Activated B cell treated with CpG ODN at 0.5 μM for 24 hours (primary cell): ENCODE data around the gene PPM1H. TPM values are rescaled to one million over a fixed set of nuclear protein-coding genes. Genes with fewer than 3 reads are reported as not detected.

Experiments
- ATAC-seq: fragments of 200-7000 bp; cut with Tn5 transposase; one replicate; pipeline ENCODE4 v1.10.0; 2021; ENCODE audit warnings: low read depth, mild to moderate bottlenecking, moderate library complexity
- CTCF ChIA-PET: fragments of 350-600 bp; sonication (Branson Sonifier 250); formaldehyde crosslinking; loops from one replicate; lab custom pipeline; 2021; ENCODE audit warnings: antibody characterized with exemption; lab: Charles Lee
- POLR2A ChIA-PET: fragments of 350-600 bp; sonication (Branson Sonifier 250); formaldehyde crosslinking; loops from one replicate; lab custom pipeline; 2021; ENCODE audit warnings: antibody characterized with exemption; lab: Charles Lee
- DNase-seq: peaks from one replicate; pipeline ENCODE4 v3.0.0; 2022
- H3K27ac Mint-ChIP-seq: one replicate; pipeline ENCODE4 v1.8.0; 2020; ENCODE audit warnings: mixed read lengths
- H3K27me3 Mint-ChIP-seq: one replicate; pipeline ENCODE4 v1.8.0; 2021; ENCODE audit warnings: mixed read lengths
- H3K36me3 Mint-ChIP-seq: one replicate; pipeline ENCODE4 v1.8.0; 2021; ENCODE audit warnings: low read depth, mixed read lengths
- H3K4me1 Mint-ChIP-seq: one replicate; pipeline ENCODE4 v1.8.0; 2021; ENCODE audit warnings: mixed read lengths
- H3K4me3 Mint-ChIP-seq: one replicate; pipeline ENCODE4 v1.8.0; 2020; ENCODE audit warnings: mild to moderate bottlenecking, mixed read lengths
- H3K9me3 Mint-ChIP-seq: one replicate; pipeline ENCODE4 v1.8.0; 2020; ENCODE audit warnings: mixed read lengths
- CTCF ChIP-seq: fragments of 200-600 bp; IDR thresholded peaks from one replicate; pipeline ENCODE4 v1.8.0; 2022; ENCODE audit warnings: antibody characterized with exemption, mild to moderate bottlenecking
- intact Hi-C: fragments of 100-400 bp; cut with micrococcal nuclease; formaldehyde crosslinking; loops from one replicate; pipeline ENCODE4 v1.15.1; 2024
- total RNA-seq: library from RNA; stranded (reverse); gene quantifications from 2 replicates; pipeline ENCODE4 v1.2.3, GENCODE V29; 2022

The PPM1H gene
- total RNA-seq, 1 donor from 2014 or later, result not detected

GRCh38 chr12:62789851-62790250 is 145.1 kb downstream of the PPM1H start:
- intact Hi-C loops, result loop anchor here (10.0 kb wide), 1 partner anchor 525 kb away; the partner anchor contains the start of gene USP15
- TF ChIP-seq CTCF, result no peak

GRCh38 chr12:62787611-62788010 is 147.3 kb downstream of the PPM1H start:
- no peak for ATAC-seq
- Mint-ChIP-seq H3K4me1 (no peaks in the 10 kb centered on the region), H3K9me3 (no peaks in the 10 kb centered on the region)

More at GRCh38 chr12:62789851-62790250, 145.1 kb downstream of the PPM1H start:
- ChIA-PET POLR2A (interaction anchor here (1.3 kb wide), 1 partner anchor 187 kb away, joined by 4 read pairs; no protein-coding TSS in a partner anchor), CTCF (interaction anchor here (1.2 to 3.1 kb wide), 3 partner anchors 187 to 212 kb away, joined by 4 to 23 read pairs (median 6); no protein-coding TSS in a partner anchor)
- Mint-ChIP-seq H3K27ac (no peak overlapping the region), H3K27me3 (peaks cover 2% of the 10 kb centered on the region), H3K36me3 (no peaks in the 10 kb centered on the region), H3K9me3 (no peaks in the 10 kb centered on the region), H3K4me1 (no peaks in the 10 kb centered on the region), H3K4me3 (no peak overlapping the region)
- ATAC-seq, result no peak
- no peak for DNase-seq

GRCh38 chr12:62787023-62787422 is 147.9 kb downstream of the PPM1H start:
- no peak for TF ChIP-seq CTCF
- Mint-ChIP-seq H3K4me3 (no peak overlapping the region), H3K27ac (no peak overlapping the region), H3K27me3 (peaks cover 4% of the 10 kb centered on the region), H3K4me1 (no peaks in the 10 kb centered on the region), H3K9me3 (no peaks in the 10 kb centered on the region), H3K36me3 (no peaks in the 10 kb centered on the region)
- no peak for DNase-seq
- no peak for ATAC-seq
- CTCF ChIA-PET, result interaction anchor here (1.8 kb wide), 1 partner anchor 349 kb away, joined by 4 read pairs; no protein-coding TSS in a partner anchor
- POLR2A ChIA-PET, result no interaction called here
- intact Hi-C loops, result no loop called here

More at GRCh38 chr12:62787611-62788010, 147.3 kb downstream of the PPM1H start:
- Mint-ChIP-seq H3K36me3 (no peaks in the 10 kb centered on the region), H3K27ac (no peak overlapping the region), H3K4me3 (no peak overlapping the region), H3K27me3 (peaks cover 4% of the 10 kb centered on the region)
- intact Hi-C loops, result no loop called here
- ChIA-PET POLR2A (no interaction called here), CTCF (interaction anchor here (1.6 to 1.8 kb wide), 3 partner anchors 11 to 349 kb away, joined by 4 to 6 read pairs (median 5); no protein-coding TSS in a partner anchor)
- DNase-seq, result no peak
- no peak for TF ChIP-seq CTCF

GRCh38 chr12:62785941-62786559 is 148.9 kb downstream of the PPM1H start:
- intact Hi-C loops, result no loop called here
- no peaks in the 10 kb centered on the region for H3K4me1 Mint-ChIP-seq
- no peak overlapping the region for H3K27ac Mint-ChIP-seq
- ATAC-seq (no peak), DNase-seq (no peak)
- H3K36me3 Mint-ChIP-seq, result no peaks in the 10 kb centered on the region
- no peaks in the 10 kb centered on the region for H3K9me3 Mint-ChIP-seq
- no peak for TF ChIP-seq CTCF
- ChIA-PET POLR2A (no interaction called here), CTCF (interaction anchor here (0.6 kb wide), 1 partner anchor 8 kb away, joined by 3 read pairs; no protein-coding TSS in a partner anchor)
- H3K27me3 Mint-ChIP-seq, result peaks cover 4% of the 10 kb centered on the region
- no peak overlapping the region for H3K4me3 Mint-ChIP-seq

- no peaks in the 10 kb centered on the region for H3K4me1 Mint-ChIP-seq
- POLR2A ChIA-PET, result no interaction called here
Measured at GRCh38 chr12:62784576-62784975, 150.4 kb downstream of the PPM1H start.

More at GRCh38 chr12:62784576-62784975, 150.4 kb downstream of the PPM1H start:
- peaks cover 4% of the 10 kb centered on the region for H3K27me3 Mint-ChIP-seq
- TF ChIP-seq CTCF, result no peak
- intact Hi-C loops, result no loop called here
- H3K36me3 Mint-ChIP-seq, result no peaks in the 10 kb centered on the region
- ATAC-seq (no peak), DNase-seq (no peak)
- no peak overlapping the region for H3K27ac Mint-ChIP-seq
- CTCF ChIA-PET, result interaction anchor here (1.2 to 1.9 kb wide), 3 partner anchors 9 to 346 kb away, joined by 3 to 8 read pairs (median 4); no protein-coding TSS in a partner anchor
- H3K9me3 Mint-ChIP-seq, result no peaks in the 10 kb centered on the region
- H3K4me3 Mint-ChIP-seq, result no peak overlapping the region
